Right ventricle myocardium superior (tissue), 1 donor: ENCODE data around the gene GVQW3. TPM values are rescaled to one million over a fixed set of nuclear protein-coding genes. Genes with fewer than 3 reads are reported as not detected.
A peak's percentile ranks its signal among the peaks of the same experiment; 100 is the strongest.

Source experiments
- ATAC-seq: fragments of 200-7000 bp; cut with Tn5 transposase; one replicate; pipeline ENCODE4 v1.9.1; 2020; ENCODE audit warnings: mild to moderate bottlenecking; ENCODE audit not compliant: poor library complexity
- DNase-seq: peaks from one replicate; pipeline ENCODE4 v3.0.0-alpha.2; 2020
- intact Hi-C: fragments of 100-400 bp; cut with DNase I; formaldehyde crosslinking; loops from one replicate; pipeline ENCODE4 v1.11.2; 2022
- total RNA-seq: library from RNA; stranded (reverse); fragmentation: NEBNext Ultra II Directional; extraction: Animal tissue kit (Norgen Biotek cat#: 25700); gene quantifications from one replicate; pipeline ENCODE4 v1.2.1, GENCODE V29; 2021
- donor health status: DM: no; HTN: yes; CAD: no; lungs with severe emphysema.

GVQW3 gene
- total RNA-seq, 1 donor from 2014 or later = 1.5 TPM

- ATAC-seq = no peak
Observed at GRCh38 chr11:76426660-76427059, 45.5 kb downstream of the GVQW3 start.

GRCh38 chr11:76436020-76436419, 54.9 kb downstream of the GVQW3 start:
- intact Hi-C loops = no loop called here
- ATAC-seq = no peak
- DNase-seq = no peak

More at GRCh38 chr11:76426660-76427059, 45.5 kb downstream of the GVQW3 start:
- intact Hi-C loops = no loop called here
- DNase-seq = no peak

GRCh38 chr11:76443268-76443980, 62.3 kb downstream of the GVQW3 start:
- DNase-seq = no peak
- intact Hi-C loops = loop anchor here (10.0 kb wide), 1 partner anchor 59 kb away; the partner anchor contains the start of genes GVQW3 and THAP12
- no peak for ATAC-seq

- intact Hi-C loops = loop anchor here (10.0 kb wide), 1 partner anchor 59 kb away; the partner anchor contains the start of genes GVQW3 and THAP12
- ATAC-seq (no peak), DNase-seq (no peak)
Observed at GRCh38 chr11:76444065-76444383, 62.9 kb downstream of the GVQW3 start.

GRCh38 chr11:76444384-76445120, 63.4 kb downstream of the GVQW3 start, which contains the start of gene EMSY:
Gene EMSY, plus strand, starts transcription at chr11:76445018. Its CDS starts 1,921 bp downstream, at chr11:76446939.
- intact Hi-C loops = loop anchor here (10.0 kb wide), 1 partner anchor 60 kb away; the partner anchor contains the start of genes GVQW3 and THAP12
- peak; percentile 96 for ATAC-seq
- DNase-seq = peak; percentile 97

- peak; percentile 65 for ATAC-seq
- peak; percentile 84 for DNase-seq
- intact Hi-C loops = loop anchor here (10.0 kb wide), 1 partner anchor 61 kb away; the partner anchor contains the start of genes GVQW3 and THAP12
Observed at GRCh38 chr11:76445121-76446084, 64.3 kb downstream of the GVQW3 start.

GRCh38 chr11:76448506-76448905, 67.4 kb downstream of the GVQW3 start:
- intact Hi-C loops = loop anchor here (10.0 kb wide), 1 partner anchor 64 kb away; the partner anchor contains the start of genes GVQW3 and THAP12
- no peak for ATAC-seq
- no peak for DNase-seq

- no peak for DNase-seq
- intact Hi-C loops = no loop called here
- ATAC-seq = no peak
Observed at GRCh38 chr11:76453248-76453647, 72.1 kb downstream of the GVQW3 start.

GRCh38 chr11:76455331-76455730, 74.2 kb downstream of the GVQW3 start:
- no peak for DNase-seq
- intact Hi-C loops = no loop called here
- ATAC-seq = no peak

- no peak for DNase-seq
- intact Hi-C loops = no loop called here
- no peak for ATAC-seq
Observed at GRCh38 chr11:76455931-76456330, 74.8 kb downstream of the GVQW3 start.

- DNase-seq (no peak), ATAC-seq (no peak)
- intact Hi-C loops = no loop called here
Observed at GRCh38 chr11:76456571-76456970, 75.4 kb downstream of the GVQW3 start.

Other genes with a start within 250 kb of the GVQW3 start
- gene WNT11, start 174.8 kb upstream of the GVQW3 start, total RNA-seq = 20.0 TPM
- gene THAP12, start 191 bp upstream of the GVQW3 start, total RNA-seq = 18.3 TPM
- 18.3 TPM for gene EMSY, start 63.7 kb downstream of the GVQW3 start, total RNA-seq